Fibroblast of skin of scalp (primary cell): ENCODE data around the gene PRSS12.

Experiments
- DNase-seq: peaks from one replicate; pipeline ENCODE4 v3.0.0-alpha.2; 2013

Gene PRSS12

DNA sequence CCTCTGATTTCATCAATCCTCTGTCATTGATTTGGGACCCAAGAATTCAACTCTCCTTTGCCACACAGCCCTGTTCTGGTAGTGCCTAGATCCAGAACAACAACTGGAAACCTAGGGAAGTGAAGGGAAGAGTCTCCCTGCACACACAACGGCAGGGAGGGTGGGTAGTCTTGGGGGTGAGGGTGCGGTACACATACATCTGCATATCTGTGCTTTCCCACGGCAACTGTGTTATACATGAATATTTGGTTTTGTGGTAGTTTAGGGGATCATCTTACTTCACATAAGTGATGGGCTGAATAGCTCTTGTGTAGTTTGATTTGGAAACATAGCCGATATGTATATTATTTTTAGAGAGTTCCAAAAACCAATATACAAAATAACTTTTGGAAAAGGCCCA is 3.3 kb upstream of the PRSS12 start:
- no peak for DNase-seq

DNA sequence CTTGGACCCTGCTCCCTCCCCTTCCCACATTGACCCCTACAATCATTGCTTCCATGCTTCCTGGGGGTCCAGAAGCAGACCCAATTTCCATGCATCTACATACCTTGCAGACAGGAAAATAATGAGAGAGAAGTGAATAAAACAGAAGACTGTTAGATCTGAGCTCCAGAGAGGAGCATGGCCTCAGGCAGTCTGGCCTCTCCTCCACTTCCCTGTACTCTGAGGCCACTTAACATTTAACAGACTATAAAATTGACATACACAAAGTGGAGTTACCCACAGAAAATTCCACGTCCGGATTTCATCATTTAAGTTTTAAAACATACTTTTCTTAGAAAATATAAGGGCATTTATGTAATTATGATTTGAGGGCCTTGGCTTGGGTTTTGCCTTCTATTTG is 2.1 kb upstream of the PRSS12 start:
- no peak for DNase-seq

GRCh38 chr4:118353534-118354030 is 779 bp upstream of the PRSS12 start:
- no peak for DNase-seq

- DNase-seq: peak; percentile 58
These were observed 664 bp downstream of the PRSS12 start for GRCh38 chr4:118351851-118352827.

- DNase-seq: no peak
These were observed 1.8 kb downstream of the PRSS12 start for GRCh38 chr4:118350961-118351360.

GRCh38 chr4:118348886-118349285 is 3.9 kb downstream of the PRSS12 start:
- no peak for DNase-seq

GRCh38 chr4:118346495-118346894 is 6.3 kb downstream of the PRSS12 start:
- DNase-seq: no peak

DNA sequence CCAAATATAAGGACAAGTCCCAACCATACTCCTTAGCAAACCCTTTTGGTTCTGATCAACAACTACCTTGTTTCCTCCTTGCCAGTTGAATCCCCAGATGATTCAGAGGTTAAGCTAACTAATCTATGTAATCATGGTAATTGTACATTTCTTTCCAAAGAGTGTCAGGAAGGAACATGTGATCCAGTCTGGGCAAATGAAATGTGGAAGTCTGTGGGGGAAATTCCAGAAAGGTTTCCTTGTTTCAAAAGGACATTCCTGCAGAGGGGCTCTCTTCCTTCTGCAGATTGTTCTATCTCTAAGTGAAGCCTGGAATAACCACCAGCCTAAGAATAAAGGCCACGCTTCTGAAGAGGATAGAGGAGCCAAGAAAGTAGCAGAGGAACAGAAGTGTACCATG is 7.0 kb downstream of the PRSS12 start:
- DNase-seq: peak; percentile 19

- DNase-seq: no peak
These were observed 8.0 kb downstream of the PRSS12 start for GRCh38 chr4:118344801-118345200.

- no peak for DNase-seq
These were observed 9.3 kb downstream of the PRSS12 start for GRCh38 chr4:118343501-118343900.

DNA sequence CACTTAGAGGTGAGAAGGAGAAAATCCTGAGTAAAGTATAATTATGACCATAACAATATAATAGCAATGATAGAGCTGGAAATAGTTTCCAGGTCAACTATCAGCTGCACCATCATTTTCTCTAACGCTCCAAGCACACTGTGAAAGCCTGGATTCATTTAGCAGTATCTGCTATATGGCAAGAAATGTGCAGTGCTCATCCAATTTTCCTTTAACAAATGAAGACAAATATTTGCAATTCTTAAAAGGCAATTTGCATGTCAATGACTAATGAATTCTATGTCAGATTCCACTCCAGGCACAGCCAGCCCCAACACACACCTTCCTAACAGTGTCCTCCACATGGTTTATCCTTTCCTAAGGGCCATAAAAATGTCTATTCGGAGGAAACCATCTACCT is 12.7 kb downstream of the PRSS12 start:
- peak; percentile 33 for DNase-seq

DNA sequence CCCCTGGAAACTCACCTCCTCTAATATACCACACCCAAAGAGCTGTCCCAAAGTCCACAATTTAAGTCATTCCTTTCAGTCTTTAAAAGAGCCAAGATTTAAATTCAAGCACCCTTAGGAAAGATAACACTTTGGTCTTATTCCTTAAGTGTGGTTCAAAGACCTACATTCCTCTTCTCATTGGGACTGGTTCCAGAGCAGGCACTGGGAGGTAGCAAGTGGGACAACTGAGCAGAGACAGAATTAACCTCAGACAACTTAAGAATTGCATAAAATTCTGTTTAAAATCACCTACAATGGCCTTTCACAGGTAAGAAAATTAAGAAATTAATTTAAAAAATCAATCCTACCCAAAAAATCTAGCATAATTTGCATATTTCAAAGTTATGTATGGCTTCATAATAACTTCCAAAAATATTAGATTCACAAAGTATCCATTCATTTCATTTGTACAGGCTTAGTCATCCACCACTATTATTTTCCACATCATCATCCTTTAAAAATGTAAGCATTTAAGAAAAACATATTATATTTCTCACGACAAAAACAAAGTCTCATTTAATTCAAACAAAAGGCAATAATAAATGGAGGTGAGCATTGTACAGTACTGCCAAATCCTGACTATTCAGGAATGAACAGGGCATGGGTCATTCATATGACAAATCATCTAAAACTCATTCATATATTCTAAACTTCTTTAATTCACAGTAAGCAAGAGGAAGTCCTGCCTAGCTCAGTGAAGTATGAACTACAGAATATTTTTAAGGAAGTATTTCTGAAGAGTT is 13.6 kb downstream of the PRSS12 start:
- DNase-seq: peak; percentile 83

GRCh38 chr4:118338518-118338917 is 14.3 kb downstream of the PRSS12 start:
- DNase-seq: no peak

DNA sequence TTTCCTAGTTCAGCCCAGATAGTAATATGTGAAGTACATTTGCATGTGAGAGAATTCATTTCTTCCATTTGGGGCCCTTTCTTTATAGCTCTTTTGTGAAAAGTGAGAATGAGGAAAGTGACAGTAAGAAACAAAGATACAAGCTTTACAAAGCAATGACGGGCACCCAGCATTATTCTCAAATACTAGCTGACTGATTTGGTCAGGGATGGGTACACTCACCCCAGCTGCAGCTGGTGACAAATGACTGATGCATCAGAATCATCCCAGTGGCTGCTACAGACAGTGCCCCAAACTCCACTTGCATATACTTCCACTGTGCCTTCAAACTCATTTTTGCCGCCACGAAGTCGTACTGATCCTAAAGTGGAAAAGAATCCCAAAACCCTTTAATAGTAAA is 14.8 kb downstream of the PRSS12 start:
- DNase-seq: peak; percentile 40

DNA sequence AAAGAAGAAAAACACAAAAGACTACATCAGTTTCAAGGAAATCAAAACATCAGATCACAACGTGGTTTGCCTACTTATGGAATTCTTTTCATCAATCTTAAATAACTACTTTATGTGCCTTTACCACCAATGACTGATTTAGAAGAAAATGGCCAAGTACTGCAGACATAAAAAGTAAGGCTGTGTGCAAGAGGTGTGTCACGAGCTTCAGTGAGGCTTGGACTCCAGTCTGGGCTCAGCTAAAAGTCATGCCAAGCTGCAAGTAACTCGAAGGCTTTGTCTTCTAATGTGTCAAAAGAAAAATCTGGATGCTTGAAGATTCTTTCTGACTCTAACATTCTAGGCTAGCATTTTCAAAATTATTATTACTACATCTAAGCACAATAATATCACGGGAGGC is 17.0 kb downstream of the PRSS12 start:
- DNase-seq: no peak

GRCh38 chr4:118335324-118335723 is 17.5 kb downstream of the PRSS12 start:
- DNase-seq: peak; percentile 29

GRCh38 chr4:118331352-118331751 is 21.5 kb downstream of the PRSS12 start:
- no peak for DNase-seq

DNA sequence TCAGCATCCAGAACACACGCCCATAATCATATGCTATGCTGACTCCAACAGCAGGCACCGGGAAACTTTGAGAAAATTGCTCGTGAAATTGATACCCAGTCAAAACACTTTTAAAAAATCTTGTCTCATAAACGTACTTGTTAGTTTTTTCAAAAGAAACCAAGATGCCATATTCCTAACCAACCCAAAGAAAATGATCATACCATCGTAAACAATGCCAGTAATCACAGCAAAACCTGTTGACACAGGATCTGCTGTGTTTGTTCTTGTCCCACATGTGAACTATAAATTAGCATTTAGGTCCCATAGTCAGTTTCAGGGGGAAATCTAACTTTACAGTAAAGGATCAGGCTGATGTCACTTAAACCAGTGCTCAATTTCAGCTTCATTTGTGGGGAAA is 23.0 kb downstream of the PRSS12 start:
- DNase-seq: no peak

- DNase-seq: peak; percentile 78
These were observed 25.1 kb downstream of the PRSS12 start for GRCh38 chr4:118327554-118328241.

DNA sequence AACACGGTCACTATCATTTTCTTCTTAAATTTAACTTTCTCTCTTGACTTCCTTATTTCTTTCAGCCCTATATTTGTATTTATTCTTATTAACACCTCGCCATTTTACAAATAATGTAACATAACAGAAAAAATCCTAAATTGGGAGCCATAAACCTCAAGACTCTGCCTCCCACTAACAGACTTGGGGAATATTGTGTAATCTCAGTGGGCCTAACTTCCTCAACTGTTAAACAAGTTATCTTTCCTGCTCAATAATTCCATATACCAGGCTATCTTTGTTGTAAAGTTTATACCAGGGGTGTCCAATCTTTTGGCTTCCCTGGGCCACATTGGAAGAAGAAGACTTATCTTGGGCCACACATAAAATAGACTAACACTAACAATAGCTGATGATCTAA is 26.2 kb downstream of the PRSS12 start:
- DNase-seq: no peak

DNA sequence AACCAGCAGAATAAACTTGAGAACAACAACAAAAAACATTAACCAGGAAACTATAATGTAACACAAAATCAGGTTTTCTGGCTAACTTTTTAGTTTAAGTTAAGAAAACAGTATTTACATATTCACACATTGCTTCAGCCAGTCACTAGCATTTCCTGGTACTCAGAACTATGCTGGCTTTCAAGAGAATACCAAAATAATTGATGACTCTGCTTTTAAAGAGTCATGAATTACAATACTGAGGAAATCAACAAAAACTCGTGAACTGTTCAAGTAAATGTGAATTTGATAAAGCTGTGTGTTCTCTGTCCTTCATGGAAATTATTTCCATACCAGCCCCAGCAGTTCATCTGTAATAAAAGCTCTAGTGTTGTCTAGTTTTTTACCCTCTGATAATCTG is 27.4 kb downstream of the PRSS12 start:
- peak; percentile 30 for DNase-seq

DNA sequence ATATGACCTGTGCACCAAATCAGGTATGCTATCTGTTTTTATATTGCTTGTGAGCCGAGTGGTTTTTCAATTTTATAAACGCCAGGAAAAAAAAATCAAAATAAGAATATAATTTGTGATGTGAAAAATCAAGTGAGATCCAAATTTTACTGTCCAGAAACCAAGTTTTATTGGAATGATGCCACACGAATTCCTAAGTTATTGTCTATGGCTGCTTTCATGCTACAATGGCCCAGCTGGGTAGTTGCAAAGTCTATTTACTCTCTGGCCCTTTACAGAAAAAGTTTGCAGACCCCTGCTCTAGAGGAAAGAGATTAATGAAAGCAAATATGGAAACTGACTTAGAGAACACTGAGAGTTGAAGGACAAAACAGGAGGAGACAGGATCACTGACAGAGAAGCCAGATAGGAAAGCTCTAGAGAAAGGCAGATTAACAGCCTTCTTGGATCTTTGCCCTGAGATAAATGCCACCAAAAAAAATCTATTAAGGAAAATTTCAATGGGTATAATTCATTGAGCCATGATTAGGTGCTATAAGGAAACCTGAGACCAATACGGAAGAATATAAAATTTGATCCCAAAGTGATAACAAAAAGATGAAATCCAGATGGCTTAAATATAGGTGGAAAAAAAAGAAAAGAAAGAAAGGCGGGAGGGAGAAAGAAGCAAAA is 29.8 kb downstream of the PRSS12 start:
- peak; percentile 22 for DNase-seq
